Measurements from ENCODE around the gene RTP2. TPM values are rescaled to one million over a fixed set of nuclear protein-coding genes. Genes with fewer than 3 reads are reported as not detected.

RTP2 gene
- total RNA-seq, 1 donor from 2014 or later = not detected

- no peak for DNase-seq (ENCODE audit: low spot score in 2 of 2)
- Histone ChIP-seq H3K4me1 (no peaks in the 10 kb centered on the region), H3K27me3 (no peaks in the 10 kb centered on the region), H3K4me3 (no peak overlapping the region), H3K36me3 (peaks cover 35% of the 10 kb centered on the region in 2 donors), H3K9me3 (no peaks in the 10 kb centered on the region), H3K27ac (no peak overlapping the region)
- intact Hi-C loops (cut with DNase I) = loop anchor here (10.0 kb wide), 1 partner anchor 494 kb away; no protein-coding TSS in a partner anchor
- TF ChIP-seq CTCF (IDR thresholded peaks at IDR 0.05) = no peak
Measured at GRCh38 chr3:187718802-187719201, 16.4 kb upstream of the RTP2 start.

- Histone ChIP-seq H3K4me1 (no peaks in the 10 kb centered on the region), H3K4me3 (no peak overlapping the region), H3K9me3 (no peaks in the 10 kb centered on the region), H3K27me3 (no peaks in the 10 kb centered on the region), H3K27ac (no peak overlapping the region), H3K36me3 (peaks cover 23% of the 10 kb centered on the region in 2 donors)
- TF ChIP-seq CTCF (IDR thresholded peaks at IDR 0.05) = no peak
- intact Hi-C loops (cut with DNase I) = loop anchor here (10.0 kb wide), 1 partner anchor 493 kb away; no protein-coding TSS in a partner anchor
- no peak for DNase-seq (ENCODE audit: low spot score in 2 of 2)
Measured at GRCh38 chr3:187717572-187717971, 15.2 kb upstream of the RTP2 start.

GRCh38 chr3:187714404-187714979 is 12.1 kb upstream of the RTP2 start:
- no peaks in the 10 kb centered on the region for H3K36me3 ChIP-seq
- H3K4me1 ChIP-seq = no peaks in the 10 kb centered on the region
- H3K27ac ChIP-seq = no peak overlapping the region
- intact Hi-C loops (cut with DNase I) = loop anchor here (1.0 to 10.0 kb wide), 3 partner anchors 395 to 1097 kb away; no protein-coding TSS in a partner anchor
- peak; percentile 89 to 94 (median 94) for TF ChIP-seq CTCF (IDR thresholded peaks at IDR 0.05)
- H3K27me3 ChIP-seq = no peaks in the 10 kb centered on the region
- no peak overlapping the region for H3K4me3 ChIP-seq
- no peaks in the 10 kb centered on the region for H3K9me3 ChIP-seq
- peak in 1 of 2 donors; percentile 88 for DNase-seq (ENCODE audit: low spot score in 2 of 2)

GRCh38 chr3:187713504-187713903 is 11.1 kb upstream of the RTP2 start:
- no peaks in the 10 kb centered on the region for H3K9me3 ChIP-seq
- no peaks in the 10 kb centered on the region for H3K27me3 ChIP-seq
- no peak for TF ChIP-seq CTCF (IDR thresholded peaks at IDR 0.05)
- H3K4me1 ChIP-seq = no peaks in the 10 kb centered on the region
- H3K4me3 ChIP-seq = no peak overlapping the region
- intact Hi-C loops (cut with DNase I) = loop anchor here (5.0 to 10.0 kb wide), 2 partner anchors 489 to 1096 kb away; no protein-coding TSS in a partner anchor
- no peak overlapping the region for H3K27ac ChIP-seq
- no peak for DNase-seq (ENCODE audit: low spot score in 2 of 2)
- no peaks in the 10 kb centered on the region for H3K36me3 ChIP-seq

GRCh38 chr3:187709155-187709554 is 6.8 kb upstream of the RTP2 start:
- Histone ChIP-seq H3K4me3 (no peak overlapping the region), H3K9me3 (no peaks in the 10 kb centered on the region), H3K27ac (no peak overlapping the region), H3K27me3 (no peaks in the 10 kb centered on the region), H3K4me1 (no peaks in the 10 kb centered on the region), H3K36me3 (no peaks in the 10 kb centered on the region)
- no peak for DNase-seq (ENCODE audit: low spot score in 2 of 2)
- no peak for TF ChIP-seq CTCF (IDR thresholded peaks at IDR 0.05)
- intact Hi-C loops (cut with DNase I) = no loop called here
